Vagina (tissue), 2 donors: Measurements from ENCODE around the gene AJUBA.

Source experiments
- CTCF ChIP-seq, 3 experiments: fragments of 450-650 bp in 2 of 3; fragments of 200-600 bp in 1 of 3; sonication (generic) in 1 of 3; IDR thresholded peaks; one replicate each; pipeline ENCODE4 v1.5.1; 2017 to 2019; ENCODE audit warnings: antibody characterized with exemption in 3 of 3, mild to moderate bottlenecking in 2 of 3, moderate library complexity in 2 of 3
- POLR2AphosphoS5 ChIP-seq, 2 donors: sonication (generic); formaldehyde crosslinking; IDR thresholded peaks; one replicate each; pipeline ENCODE4 v1.9.0; 2017; ENCODE audit warnings: antibody characterized with exemption in 2 of 2, mild to moderate bottlenecking in 2 of 2, low read depth in 1 of 2; ENCODE audit not compliant: insufficient read depth in 1 of 2

- TF ChIP-seq POLR2AphosphoS5 (IDR thresholded peaks at IDR 0.05; ENCODE audit: insufficient read depth in 1 of 2, low read depth in 1 of 2) (no peak), CTCF (IDR thresholded peaks at IDR 0.05) (no peak)
Observed at GRCh38 chr14:22977434-22977683, 5.0 kb downstream of the AJUBA start.
